Panc1 (cell line): ENCODE results near the gene PPT2. TPM values are rescaled to one million over a fixed set of nuclear protein-coding genes. Genes with fewer than 3 reads are reported as not detected.
A peak's percentile ranks its signal among the peaks of the same experiment; 100 is the strongest.

ENCODE experiments used
- ATAC-seq: fragments of 200-7000 bp; cut with Tn5 transposase; 2 replicates; pipeline ENCODE4 v1.9.1; 2020; ENCODE audit warnings: mild to moderate bottlenecking, moderate library complexity
- BruUV-seq: library from RNA; stranded (reverse); fragments of 400-500 nt; replicated peaks from 2 replicates; lab custom pipeline; 2021; lab: Mats Ljungman, UMichigan
- CTCF ChIA-PET: fragments of 300-600 bp; sonication (Branson Sonifier 250); formaldehyde crosslinking; loops from one replicate; lab custom pipeline; 2022; ENCODE audit warnings: antibody characterized with exemption; lab: Charles Lee
- POLR2A ChIA-PET: fragments of 300-600 bp; sonication (Branson Sonifier 250); formaldehyde crosslinking; loops from one replicate; lab custom pipeline; 2022; ENCODE audit warnings: antibody characterized with exemption; lab: Charles Lee
- DNase-seq: peaks from one replicate; pipeline ENCODE4 v3.0.0-alpha.2; 2010; ENCODE audit warnings: low read depth, low spot score
- H3K27ac ChIP-seq: 2 replicates; pipeline ENCODE4 v1.5.1; 2011; ENCODE audit warnings: mild to moderate bottlenecking, low read length, inconsistent platforms
- H3K27me3 ChIP-seq: fragments of 200-500 bp; sonication (Bioruptor generic); 2 replicates; pipeline ENCODE4 v1.6.0; 2014; ENCODE audit warnings: low read length, inconsistent platforms; ENCODE audit not compliant: control insufficient read depth, insufficient read depth
- H3K36me3 ChIP-seq: fragments of 200-500 bp; sonication (Bioruptor generic); 2 replicates; pipeline ENCODE4 v1.5.1; 2014; ENCODE audit warnings: inconsistent platforms, mild to moderate bottlenecking, low read length, moderate library complexity; ENCODE audit not compliant: control insufficient read depth, insufficient read depth
- H3K4me1 ChIP-seq: 2 replicates; pipeline ENCODE4 v1.5.1; 2011; ENCODE audit warnings: inconsistent platforms, mild to moderate bottlenecking, low read length, moderate library complexity; ENCODE audit not compliant: control insufficient read depth, insufficient read depth
- H3K4me3 ChIP-seq, 2 experiments: 2 replicates each; pipeline ENCODE4 v1.5.1; 2011 to 2012; ENCODE audit warnings: low read depth in 2 of 2, low read length in 2 of 2, mild to moderate bottlenecking in 2 of 2, inconsistent platforms in 1 of 2, moderate library complexity in 1 of 2
- H3K9me3 ChIP-seq: fragments of 200-500 bp; sonication (Bioruptor generic); 2 replicates; pipeline ENCODE4 v1.5.1; 2014; ENCODE audit warnings: low read depth, mild to moderate bottlenecking, inconsistent platforms, low read length, moderate library complexity; ENCODE audit not compliant: control insufficient read depth, insufficient read depth
- POLR2AphosphoS5 ChIP-seq: IDR thresholded peaks from 2 replicates; pipeline ENCODE4 v1.6.1; 2012; ENCODE audit warnings: mild to moderate bottlenecking, low read depth, low read length, moderate library complexity
- SIN3A ChIP-seq: IDR thresholded peaks from 2 replicates; pipeline ENCODE4 v1.6.1; 2012; ENCODE audit warnings: low read depth, mild to moderate bottlenecking, low read length, moderate library complexity, borderline replicate concordance; ENCODE audit not compliant: insufficient read depth
- TCF7L2 ChIP-seq: IDR thresholded peaks from 2 replicates; pipeline ENCODE4 v1.6.1; 2011; ENCODE audit warnings: mild to moderate bottlenecking, low read depth, low read length, inconsistent platforms
- in situ Hi-C: cut with HindIII; loops from 2 replicates; pipeline ENCODE4 v1.10.0; 2016; ENCODE audit warnings: low sequenced_read_pairs, low pct_unique_long_range_greater_than_20kb
- intact Hi-C: fragments of 100-400 bp; cut with micrococcal nuclease; formaldehyde crosslinking; loops from one replicate; pipeline ENCODE4 v1.10.0; 2022; ENCODE audit not compliant: unreplicated experiment
- total RNA-seq: library from RNA; stranded (reverse); gene quantifications from one replicate; pipeline ENCODE4 v1.2.1, GENCODE V29; 2021; ENCODE audit not compliant: unreplicated experiment
- TF ChIP-seq, protein P1 (sequence below): fragments of 450-650 bp; IDR thresholded peaks from 2 replicates; pipeline ENCODE4 v1.5.1; 2017; ENCODE audit warnings: mild to moderate bottlenecking
- TF ChIP-seq, protein P2 (sequence below), 2 experiments: IDR thresholded peaks; 2 replicates each; pipeline ENCODE4 v1.6.1; 2011 to 2012; ENCODE audit warnings: low read depth in 2 of 2, control low read depth in 1 of 2, low read length in 1 of 2, mild to moderate bottlenecking in 1 of 2, moderate library complexity in 1 of 2; ENCODE audit not compliant: insufficient read depth in 1 of 2

PPT2 gene
- total RNA-seq, 1 experiment from 2014 or later, result 20.1 TPM

DNA sequence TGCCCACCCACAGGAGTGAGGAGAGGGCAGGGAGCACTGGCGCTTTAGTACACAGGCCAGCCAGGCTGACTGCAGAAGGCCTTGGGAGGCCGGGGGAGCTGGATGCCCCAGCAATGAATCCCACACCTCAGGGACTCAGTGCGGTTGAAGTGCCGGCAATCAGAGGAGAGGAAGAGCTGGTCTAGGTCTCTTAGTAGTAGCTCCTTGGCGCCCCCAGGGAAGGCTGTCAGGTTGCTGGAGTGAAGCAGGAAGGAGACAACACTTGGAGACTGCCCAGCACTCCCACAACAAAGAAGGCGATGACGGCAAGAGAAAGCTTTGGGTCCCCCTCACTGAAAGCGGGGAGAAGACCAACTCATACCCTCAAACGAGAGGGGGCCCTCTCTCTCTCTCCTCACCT is 36.5 kb upstream of the PPT2 start:
- Histone ChIP-seq H3K36me3 (peaks cover 2% of the 10 kb centered on the region; the same call in 1 of the 2 replicates), H3K27ac (no peak overlapping the region), H3K9me3 (no peaks in the 10 kb centered on the region), H3K4me1 (peaks cover 3% of the 10 kb centered on the region; the same call in 1 of the 2 replicates), H3K4me3 (no peak overlapping the region), H3K27me3 (no peaks in the 10 kb centered on the region)
- ChIA-PET CTCF (no interaction called here), POLR2A (no interaction called here)
- DNase-seq (no peak), ATAC-seq (no peak)
- TF ChIP-seq SIN3A, result no peak
- TF ChIP-seq, protein P1, sequence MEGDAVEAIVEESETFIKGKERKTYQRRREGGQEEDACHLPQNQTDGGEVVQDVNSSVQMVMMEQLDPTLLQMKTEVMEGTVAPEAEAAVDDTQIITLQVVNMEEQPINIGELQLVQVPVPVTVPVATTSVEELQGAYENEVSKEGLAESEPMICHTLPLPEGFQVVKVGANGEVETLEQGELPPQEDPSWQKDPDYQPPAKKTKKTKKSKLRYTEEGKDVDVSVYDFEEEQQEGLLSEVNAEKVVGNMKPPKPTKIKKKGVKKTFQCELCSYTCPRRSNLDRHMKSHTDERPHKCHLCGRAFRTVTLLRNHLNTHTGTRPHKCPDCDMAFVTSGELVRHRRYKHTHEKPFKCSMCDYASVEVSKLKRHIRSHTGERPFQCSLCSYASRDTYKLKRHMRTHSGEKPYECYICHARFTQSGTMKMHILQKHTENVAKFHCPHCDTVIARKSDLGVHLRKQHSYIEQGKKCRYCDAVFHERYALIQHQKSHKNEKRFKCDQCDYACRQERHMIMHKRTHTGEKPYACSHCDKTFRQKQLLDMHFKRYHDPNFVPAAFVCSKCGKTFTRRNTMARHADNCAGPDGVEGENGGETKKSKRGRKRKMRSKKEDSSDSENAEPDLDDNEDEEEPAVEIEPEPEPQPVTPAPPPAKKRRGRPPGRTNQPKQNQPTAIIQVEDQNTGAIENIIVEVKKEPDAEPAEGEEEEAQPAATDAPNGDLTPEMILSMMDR, result no peak
- no peak for TF ChIP-seq POLR2AphosphoS5
- TF ChIP-seq, protein P2, sequence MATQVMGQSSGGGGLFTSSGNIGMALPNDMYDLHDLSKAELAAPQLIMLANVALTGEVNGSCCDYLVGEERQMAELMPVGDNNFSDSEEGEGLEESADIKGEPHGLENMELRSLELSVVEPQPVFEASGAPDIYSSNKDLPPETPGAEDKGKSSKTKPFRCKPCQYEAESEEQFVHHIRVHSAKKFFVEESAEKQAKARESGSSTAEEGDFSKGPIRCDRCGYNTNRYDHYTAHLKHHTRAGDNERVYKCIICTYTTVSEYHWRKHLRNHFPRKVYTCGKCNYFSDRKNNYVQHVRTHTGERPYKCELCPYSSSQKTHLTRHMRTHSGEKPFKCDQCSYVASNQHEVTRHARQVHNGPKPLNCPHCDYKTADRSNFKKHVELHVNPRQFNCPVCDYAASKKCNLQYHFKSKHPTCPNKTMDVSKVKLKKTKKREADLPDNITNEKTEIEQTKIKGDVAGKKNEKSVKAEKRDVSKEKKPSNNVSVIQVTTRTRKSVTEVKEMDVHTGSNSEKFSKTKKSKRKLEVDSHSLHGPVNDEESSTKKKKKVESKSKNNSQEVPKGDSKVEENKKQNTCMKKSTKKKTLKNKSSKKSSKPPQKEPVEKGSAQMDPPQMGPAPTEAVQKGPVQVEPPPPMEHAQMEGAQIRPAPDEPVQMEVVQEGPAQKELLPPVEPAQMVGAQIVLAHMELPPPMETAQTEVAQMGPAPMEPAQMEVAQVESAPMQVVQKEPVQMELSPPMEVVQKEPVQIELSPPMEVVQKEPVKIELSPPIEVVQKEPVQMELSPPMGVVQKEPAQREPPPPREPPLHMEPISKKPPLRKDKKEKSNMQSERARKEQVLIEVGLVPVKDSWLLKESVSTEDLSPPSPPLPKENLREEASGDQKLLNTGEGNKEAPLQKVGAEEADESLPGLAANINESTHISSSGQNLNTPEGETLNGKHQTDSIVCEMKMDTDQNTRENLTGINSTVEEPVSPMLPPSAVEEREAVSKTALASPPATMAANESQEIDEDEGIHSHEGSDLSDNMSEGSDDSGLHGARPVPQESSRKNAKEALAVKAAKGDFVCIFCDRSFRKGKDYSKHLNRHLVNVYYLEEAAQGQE (IDR thresholded peaks at IDR 0.05; ENCODE audit: insufficient read depth in 1 of 2, low read depth in 2 of 2, low read length in 1 of 2), result no peak
- no peak for TF ChIP-seq TCF7L2
- in situ Hi-C loops (no loop called here), intact Hi-C loops (loop anchor here (10.0 kb wide), 1 partner anchor 77 kb away; the partner anchor contains the start of genes GPSM3 and PBX2)
- BruUV-seq, result no TSS peak

DNA sequence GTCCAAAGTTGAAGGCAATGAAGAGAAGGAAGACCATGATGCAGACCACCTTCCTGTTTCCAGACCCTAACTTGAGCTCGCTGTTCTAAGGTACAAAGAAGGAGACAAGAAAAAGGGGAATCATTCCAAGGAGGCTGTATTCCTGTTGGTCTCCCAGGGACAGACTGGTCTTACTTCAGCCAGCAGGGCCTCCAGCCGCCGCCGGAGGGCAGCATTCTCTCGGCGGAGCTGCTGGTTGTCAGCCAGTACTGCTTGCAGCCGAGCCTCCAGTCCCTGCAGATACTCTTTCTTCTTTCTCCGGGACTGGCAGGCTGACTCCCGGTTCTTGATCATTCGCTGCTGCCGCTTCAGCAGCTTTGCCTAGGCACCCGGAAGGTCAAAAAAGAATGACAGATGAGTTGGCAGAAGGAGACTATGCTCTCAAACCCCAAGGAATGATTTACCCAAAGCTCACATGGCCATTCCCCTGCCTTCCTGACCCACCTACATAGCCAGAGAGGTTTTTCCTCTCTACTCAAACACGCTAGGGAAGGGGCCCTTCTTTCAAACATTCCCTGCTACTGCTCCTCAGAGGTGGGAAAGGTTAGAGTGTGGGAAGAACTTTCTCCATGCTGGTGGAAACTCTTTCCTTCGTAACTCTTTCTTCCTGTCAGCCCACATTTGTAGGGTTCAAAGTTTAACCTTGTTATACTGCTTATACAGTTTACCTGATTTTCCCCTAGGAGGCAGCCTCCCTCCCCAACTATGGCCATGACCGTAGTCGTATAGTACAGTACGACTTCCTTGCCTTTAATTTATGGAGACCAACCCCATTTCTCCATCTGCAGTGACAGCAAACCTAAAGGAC is 34.9 kb upstream of the PPT2 start:
- BruUV-seq, result no TSS peak
- in situ Hi-C loops, result no loop called here
- intact Hi-C loops, result loop anchor here (2.0 to 10.0 kb wide), 2 partner anchors 34 to 76 kb away; partner anchors contain the start of genes GPSM3 and PBX2

More for the DNA sequence above, 34.9 kb upstream of the PPT2 start:
- peaks cover 2% of the 10 kb centered on the region; the same call in 1 of the 2 replicates for H3K36me3 ChIP-seq
- no peaks in the 10 kb centered on the region for H3K27me3 ChIP-seq
- no peaks in the 10 kb centered on the region for H3K9me3 ChIP-seq
- CTCF ChIA-PET, result interaction anchor here (0.8 to 1.7 kb wide), 2 partner anchors 9 to 77 kb away, joined by 4 to 9 read pairs; partner anchors contain the start of gene ATF6B
- ATAC-seq (peak; percentile 96), DNase-seq (peak; percentile 57)
- POLR2A ChIA-PET, result no interaction called here
- no peak overlapping the region for H3K27ac ChIP-seq
- peaks cover 3% of the 10 kb centered on the region; the same call in 1 of the 2 replicates for H3K4me1 ChIP-seq
- H3K4me3 ChIP-seq, result no peak overlapping the region
- TF ChIP-seq, protein P2 (IDR thresholded peaks at IDR 0.05; ENCODE audit: insufficient read depth in 1 of 2, low read depth in 2 of 2, low read length in 1 of 2), result no peak
- TF ChIP-seq POLR2AphosphoS5, result 0 out of 2 replicates have a peak, but pooled peaks have one; percentile 30
- no peak for TF ChIP-seq SIN3A
- TF ChIP-seq, protein P1, result peak; percentile 95
